ENCODE results near the gene TSR1. TPM values are rescaled to one million over a fixed set of nuclear protein-coding genes. Genes with fewer than 3 reads are reported as not detected.

The TSR1 gene
- total RNA-seq, 1 experiment from 2014 or later: 74.3 TPM

GRCh38 chr17:2380226-2380922 is 44.1 kb upstream of the TSR1 start:
- ATAC-seq (no peak), DNase-seq (ENCODE audit: low spot score) (no peak)
- CTCF ChIA-PET: interaction anchor here (2.2 to 7.4 kb wide), 4 partner anchors 11 to 36 kb away, joined by 9 to 268 read pairs (median 64); no protein-coding TSS in a partner anchor
- POLR2A ChIA-PET: no interaction called here
- Mint-ChIP-seq H3K36me3 (peaks cover 9% of the 10 kb centered on the region; the same call in 1 of the 2 replicates), H3K27me3 (ENCODE audit: low read depth) (no peaks in the 10 kb centered on the region), H3K9me3 (no peaks in the 10 kb centered on the region), H3K4me1 (peaks cover 13% of the 10 kb centered on the region), H3K27ac (peak overlapping the region; percentile 52; the same call in 1 of the 2 replicates), H3K4me3 (no peak overlapping the region)
- TF ChIP-seq ZNF396 (CRISPR knock-in tag; IDR thresholded peaks at IDR 0.05; ENCODE audit: borderline replicate concordance) (no peak), ZNF423 (CRISPR knock-in tag; IDR thresholded peaks at IDR 0.05) (no peak), ATF2 (CRISPR knock-in tag; IDR thresholded peaks at IDR 0.05; ENCODE audit: borderline replicate concordance, low read depth) (no peak), ZNF425 (CRISPR knock-in tag; conservative IDR thresholded peaks at IDR 0.05) (no peak), ZNF317 (CRISPR knock-in tag; IDR thresholded peaks at IDR 0.05; ENCODE audit: borderline replicate concordance, low read depth) (no peak), ZNF232 (CRISPR knock-in tag; IDR thresholded peaks at IDR 0.05) (no peak), ZMAT4 (CRISPR knock-in tag; IDR thresholded peaks at IDR 0.05) (no peak), ZNF416 (CRISPR knock-in tag; IDR thresholded peaks at IDR 0.05) (no peak), CBFB (CRISPR knock-in tag; IDR thresholded peaks at IDR 0.05; ENCODE audit: low read depth) (no peak)

- ATAC-seq: no peak
- ChIA-PET POLR2A (no interaction called here), CTCF (interaction anchor here (1.4 to 7.4 kb wide), 4 partner anchors 10 to 37 kb away, joined by 7 to 268 read pairs (median 38); no protein-coding TSS in a partner anchor)
- no peak for DNase-seq (ENCODE audit: low spot score)
- H3K9me3 Mint-ChIP-seq: no peaks in the 10 kb centered on the region
- peaks cover 10% of the 10 kb centered on the region for H3K4me1 Mint-ChIP-seq
- H3K36me3 Mint-ChIP-seq: peaks cover 9% of the 10 kb centered on the region; the same call in 1 of the 2 replicates
- no peaks in the 10 kb centered on the region for H3K27me3 Mint-ChIP-seq (ENCODE audit: low read depth)
- H3K4me3 Mint-ChIP-seq: no peak overlapping the region
- H3K27ac Mint-ChIP-seq: no peak overlapping the region
- TF ChIP-seq TEAD4 (CRISPR knock-in tag; IDR thresholded peaks at IDR 0.05) (no peak), SMAD3 (CRISPR knock-in tag; IDR thresholded peaks at IDR 0.05; ENCODE audit: borderline replicate concordance) (no peak), ARID4B (CRISPR knock-in tag; IDR thresholded peaks at IDR 0.05; ENCODE audit: borderline replicate concordance) (no peak), JAZF1 (CRISPR knock-in tag; IDR thresholded peaks at IDR 0.05) (no peak), HMGA2 (CRISPR knock-in tag; IDR thresholded peaks at IDR 0.05) (no peak), GRHL2 (CRISPR knock-in tag; IDR thresholded peaks at IDR 0.05; ENCODE audit: insufficient replicate concordance, severe bottlenecking) (no peak), CDX4 (CRISPR knock-in tag; IDR thresholded peaks at IDR 0.05; ENCODE audit: borderline replicate concordance) (no peak), ETV6 (CRISPR knock-in tag; IDR thresholded peaks at IDR 0.05) (no peak), ZNF512 (CRISPR knock-in tag; IDR thresholded peaks at IDR 0.05; ENCODE audit: borderline replicate concordance) (no peak), FOXK1 (CRISPR knock-in tag; IDR thresholded peaks at IDR 0.05) (no peak), ZBTB43 (CRISPR knock-in tag; IDR thresholded peaks at IDR 0.05) (no peak), NFE2L1 (CRISPR knock-in tag; IDR thresholded peaks at IDR 0.05) (no peak)
Measured at GRCh38 chr17:2379489-2380225, 43.4 kb upstream of the TSR1 start.
